HUES48 (cell line): ENCODE results near the gene DDAH1.

Experiments
- H3K27ac ChIP-seq: one replicate; pipeline ENCODE4 v1.7.0; 2013; ENCODE audit warnings: low read depth, low read length, inconsistent platforms
- H3K27me3 ChIP-seq: 2 replicates; pipeline ENCODE4 v1.6.1; 2013; ENCODE audit warnings: mild to moderate bottlenecking, low read length; ENCODE audit not compliant: control insufficient read depth, insufficient read depth
- H3K36me3 ChIP-seq: 2 replicates; pipeline ENCODE4 v1.6.1; 2013; ENCODE audit warnings: low read length; ENCODE audit not compliant: control insufficient read depth, insufficient read depth
- H3K4me1 ChIP-seq: 2 replicates; pipeline ENCODE4 v1.6.1; 2013; ENCODE audit warnings: mild to moderate bottlenecking, low read length; ENCODE audit not compliant: control insufficient read depth, insufficient read depth
- H3K4me3 ChIP-seq: 2 replicates; pipeline ENCODE4 v1.5.1; 2013; ENCODE audit warnings: mild to moderate bottlenecking, low read depth, low read length
- H3K9ac ChIP-seq: 2 replicates; pipeline ENCODE4 v1.6.1; 2013; ENCODE audit warnings: mild to moderate bottlenecking, low read depth, low read length, moderate library complexity
- H3K9me3 ChIP-seq: 2 replicates; pipeline ENCODE4 v1.6.1; 2013; ENCODE audit warnings: low read length; ENCODE audit not compliant: control insufficient read depth, insufficient read depth

Gene DDAH1

GRCh38 chr1:85303440-85304162 is 161.4 kb downstream of the DDAH1 start:
- Histone ChIP-seq H3K4me1 (peaks cover 8% of the 10 kb centered on the region), H3K27ac (no peak overlapping the region), H3K4me3 (no peak overlapping the region), H3K9me3 (no peaks in the 10 kb centered on the region), H3K27me3 (no peaks in the 10 kb centered on the region), H3K9ac (no peak overlapping the region), H3K36me3 (no peaks in the 10 kb centered on the region)

GRCh38 chr1:85300140-85300539 is 164.8 kb downstream of the DDAH1 start:
- Histone ChIP-seq H3K9ac (no peak overlapping the region), H3K27me3 (no peaks in the 10 kb centered on the region), H3K4me1 (peaks cover 12% of the 10 kb centered on the region), H3K9me3 (no peaks in the 10 kb centered on the region), H3K4me3 (no peak overlapping the region), H3K36me3 (no peaks in the 10 kb centered on the region), H3K27ac (no peak overlapping the region)

GRCh38 chr1:85297855-85298629 is 166.9 kb downstream of the DDAH1 start:
- no peaks in the 10 kb centered on the region for H3K27me3 ChIP-seq
- H3K27ac ChIP-seq, result peak overlapping the region; percentile 79
- no peak overlapping the region for H3K9ac ChIP-seq
- H3K4me3 ChIP-seq, result no peak overlapping the region
- H3K4me1 ChIP-seq, result peaks cover 12% of the 10 kb centered on the region
- no peaks in the 10 kb centered on the region for H3K36me3 ChIP-seq
- no peaks in the 10 kb centered on the region for H3K9me3 ChIP-seq

- Histone ChIP-seq H3K9me3 (no peaks in the 10 kb centered on the region), H3K4me1 (peaks cover 12% of the 10 kb centered on the region), H3K4me3 (no peak overlapping the region), H3K36me3 (no peaks in the 10 kb centered on the region), H3K27me3 (no peaks in the 10 kb centered on the region), H3K9ac (no peak overlapping the region), H3K27ac (peak overlapping the region; percentile 79)
Observed at GRCh38 chr1:85297538-85297854, 167.5 kb downstream of the DDAH1 start.

- Histone ChIP-seq H3K36me3 (no peaks in the 10 kb centered on the region), H3K4me1 (peaks cover 12% of the 10 kb centered on the region), H3K4me3 (no peak overlapping the region), H3K9me3 (no peaks in the 10 kb centered on the region), H3K27ac (no peak overlapping the region), H3K9ac (no peak overlapping the region), H3K27me3 (no peaks in the 10 kb centered on the region)
Observed at GRCh38 chr1:85296980-85297379, 168.0 kb downstream of the DDAH1 start.

GRCh38 chr1:85295654-85296053 is 169.3 kb downstream of the DDAH1 start:
- H3K9ac ChIP-seq, result no peak overlapping the region

GRCh38 chr1:85295006-85295431 is 169.9 kb downstream of the DDAH1 start:
- Histone ChIP-seq H3K4me3 (no peak overlapping the region), H3K36me3 (no peaks in the 10 kb centered on the region), H3K27ac (no peak overlapping the region)

More at GRCh38 chr1:85295654-85296053, 169.3 kb downstream of the DDAH1 start:
- Histone ChIP-seq H3K4me1 (peaks cover 12% of the 10 kb centered on the region), H3K36me3 (no peaks in the 10 kb centered on the region), H3K27ac (no peak overlapping the region), H3K27me3 (no peaks in the 10 kb centered on the region), H3K4me3 (no peak overlapping the region), H3K9me3 (no peaks in the 10 kb centered on the region)

GRCh38 chr1:85290826-85291225 is 174.1 kb downstream of the DDAH1 start:
- H3K27ac ChIP-seq, result no peak overlapping the region
- H3K4me3 ChIP-seq, result no peak overlapping the region
- no peaks in the 10 kb centered on the region for H3K4me1 ChIP-seq
- H3K9ac ChIP-seq, result no peak overlapping the region
- H3K27me3 ChIP-seq, result no peaks in the 10 kb centered on the region
- H3K9me3 ChIP-seq, result no peaks in the 10 kb centered on the region
- H3K36me3 ChIP-seq, result no peaks in the 10 kb centered on the region

More at GRCh38 chr1:85295006-85295431, 169.9 kb downstream of the DDAH1 start:
- Histone ChIP-seq H3K27me3 (no peaks in the 10 kb centered on the region), H3K9me3 (no peaks in the 10 kb centered on the region), H3K9ac (no peak overlapping the region), H3K4me1 (peaks cover 12% of the 10 kb centered on the region)

GRCh38 chr1:85289848-85290335 is 175.1 kb downstream of the DDAH1 start:
- Histone ChIP-seq H3K36me3 (no peaks in the 10 kb centered on the region), H3K9ac (no peak overlapping the region), H3K4me1 (no peaks in the 10 kb centered on the region), H3K4me3 (no peak overlapping the region), H3K27me3 (no peaks in the 10 kb centered on the region), H3K9me3 (no peaks in the 10 kb centered on the region), H3K27ac (no peak overlapping the region)

- no peak overlapping the region for H3K4me3 ChIP-seq
- no peak overlapping the region for H3K9ac ChIP-seq
- H3K27ac ChIP-seq, result no peak overlapping the region
Observed at GRCh38 chr1:85289207-85289847, 175.6 kb downstream of the DDAH1 start.

GRCh38 chr1:85284202-85284601 is 180.8 kb downstream of the DDAH1 start:
- no peaks in the 10 kb centered on the region for H3K9me3 ChIP-seq
- H3K27ac ChIP-seq, result no peak overlapping the region
- peaks cover 12% of the 10 kb centered on the region for H3K4me1 ChIP-seq
- no peak overlapping the region for H3K9ac ChIP-seq
- no peaks in the 10 kb centered on the region for H3K27me3 ChIP-seq
- H3K36me3 ChIP-seq, result no peaks in the 10 kb centered on the region
- no peak overlapping the region for H3K4me3 ChIP-seq

More at GRCh38 chr1:85289207-85289847, 175.6 kb downstream of the DDAH1 start:
- H3K36me3 ChIP-seq, result no peaks in the 10 kb centered on the region
- no peaks in the 10 kb centered on the region for H3K9me3 ChIP-seq
- no peaks in the 10 kb centered on the region for H3K27me3 ChIP-seq
- no peaks in the 10 kb centered on the region for H3K4me1 ChIP-seq
